WTC11 (cell line): Measurements from ENCODE around the gene LIN7B. TPM values are rescaled to one million over a fixed set of nuclear protein-coding genes. Genes with fewer than 3 reads are reported as not detected.

Experiments
- ATAC-seq: fragments of 200-7000 bp; cut with Tn5 transposase; 2 replicates; pipeline ENCODE4 v1.10.0; 2021; ENCODE audit warnings: mild to moderate bottlenecking, moderate library complexity
- CTCF ChIA-PET: fragments of 300-600 bp; sonication (Branson Sonifier 250); formaldehyde crosslinking; loops from one replicate; lab custom pipeline; 2021; ENCODE audit warnings: antibody characterized with exemption; lab: Charles Lee
- POLR2A ChIA-PET: fragments of 350-600 bp; sonication (Branson Sonifier 250); formaldehyde crosslinking; loops from one replicate; lab custom pipeline; 2021; ENCODE audit warnings: antibody characterized with exemption; lab: Charles Lee
- DNase-seq: peaks from one replicate; pipeline ENCODE4 v3.0.0; 2021; ENCODE audit warnings: low spot score
- H3K27ac Mint-ChIP-seq: 2 replicates; pipeline ENCODE4 v1.8.0; 2021; ENCODE audit warnings: mixed read lengths
- H3K27me3 Mint-ChIP-seq: 2 replicates; pipeline ENCODE4 v1.8.0; 2021; ENCODE audit warnings: low read depth, mild to moderate bottlenecking, moderate library complexity, mixed read lengths
- H3K36me3 Mint-ChIP-seq: 2 replicates; pipeline ENCODE4 v1.8.0; 2021; ENCODE audit warnings: mixed read lengths
- H3K4me1 Mint-ChIP-seq: 2 replicates; pipeline ENCODE4 v1.8.0; 2022; ENCODE audit warnings: mixed read lengths
- H3K4me3 Mint-ChIP-seq: 2 replicates; pipeline ENCODE4 v1.8.0; 2021; ENCODE audit warnings: mild to moderate bottlenecking, moderate library complexity, mixed read lengths
- H3K9me3 Mint-ChIP-seq: 2 replicates; pipeline ENCODE4 v1.8.0; 2021; ENCODE audit warnings: mixed read lengths
- CREM ChIP-seq: sonication (generic); formaldehyde crosslinking; IDR thresholded peaks from 2 replicates; pipeline ENCODE4 v1.8.1; 2022; ENCODE audit warnings: mild to moderate bottlenecking, missing genetic modification reagents, moderate library complexity
- ETV6 ChIP-seq: sonication (generic); formaldehyde crosslinking; IDR thresholded peaks from 2 replicates; pipeline ENCODE4 v1.8.1; 2022; ENCODE audit warnings: mild to moderate bottlenecking, missing genetic modification reagents
- FOXK1 ChIP-seq: sonication (generic); formaldehyde crosslinking; IDR thresholded peaks from 2 replicates; pipeline ENCODE4 v1.8.0; 2022; ENCODE audit warnings: mild to moderate bottlenecking, moderate library complexity, missing genetic modification reagents
- GRHL2 ChIP-seq: fragments of 250-450 bp; sonication (Bioruptor Pico); IDR thresholded peaks from 2 replicates; pipeline ENCODE4 v1.8.0; 2022; ENCODE audit warnings: mild to moderate bottlenecking, moderate library complexity; ENCODE audit not compliant: insufficient replicate concordance, severe bottlenecking
- IRF2 ChIP-seq: sonication (generic); formaldehyde crosslinking; IDR thresholded peaks from 2 replicates; pipeline ENCODE4 v1.8.0; 2022; ENCODE audit warnings: low read depth, missing genetic modification reagents, borderline replicate concordance
- MYBL2 ChIP-seq: sonication (generic); formaldehyde crosslinking; IDR thresholded peaks from 2 replicates; pipeline ENCODE4 v1.8.1; 2023; ENCODE audit warnings: mild to moderate bottlenecking, moderate library complexity, missing genetic modification reagents
- NFYB ChIP-seq: sonication (generic); formaldehyde crosslinking; conservative IDR thresholded peaks from 2 replicates; pipeline ENCODE4 v1.8.0; 2022; ENCODE audit warnings: low read depth, missing genetic modification reagents
- SMAD3 ChIP-seq: sonication (generic); formaldehyde crosslinking; IDR thresholded peaks from 2 replicates; pipeline ENCODE4 v1.8.0; 2022; ENCODE audit warnings: missing genetic modification reagents, mild to moderate bottlenecking, borderline replicate concordance
- SMAD4 ChIP-seq: sonication (generic); formaldehyde crosslinking; IDR thresholded peaks from 2 replicates; pipeline ENCODE4 v1.8.0; 2022; ENCODE audit warnings: mild to moderate bottlenecking, missing genetic modification reagents
- SP1 ChIP-seq: sonication (generic); formaldehyde crosslinking; conservative IDR thresholded peaks from 2 replicates; pipeline ENCODE4 v1.8.1; 2022; ENCODE audit warnings: missing genetic modification reagents
- TP53 ChIP-seq: sonication (generic); formaldehyde crosslinking; IDR thresholded peaks from 2 replicates; pipeline ENCODE4 v1.8.1; 2023; ENCODE audit warnings: mild to moderate bottlenecking, missing genetic modification reagents
- ZNF138 ChIP-seq: sonication (generic); formaldehyde crosslinking; conservative IDR thresholded peaks from 2 replicates; pipeline ENCODE4 v1.8.1; 2022; ENCODE audit warnings: mild to moderate bottlenecking, moderate library complexity, missing genetic modification reagents
- ZNF219 ChIP-seq: sonication (generic); formaldehyde crosslinking; IDR thresholded peaks from 2 replicates; pipeline ENCODE4 v1.8.0; 2023; ENCODE audit warnings: missing genetic modification reagents, mild to moderate bottlenecking, borderline replicate concordance
- ZNF232 ChIP-seq: sonication (generic); formaldehyde crosslinking; IDR thresholded peaks from 2 replicates; pipeline ENCODE4 v1.8.0; 2022; ENCODE audit warnings: mild to moderate bottlenecking, missing genetic modification reagents
- ZNF317 ChIP-seq: sonication (generic); formaldehyde crosslinking; IDR thresholded peaks from 2 replicates; pipeline ENCODE4 v1.8.1; 2023; ENCODE audit warnings: low read depth, mild to moderate bottlenecking, moderate library complexity, missing genetic modification reagents, borderline replicate concordance
- ZNF423 ChIP-seq: fragments of 250-450 bp; sonication (Bioruptor Pico); IDR thresholded peaks from 2 replicates; pipeline ENCODE4 v2.1.2; 2022; ENCODE audit warnings: mild to moderate bottlenecking, moderate library complexity
- total RNA-seq: library from RNA; stranded (reverse); gene quantifications from 3 replicates; pipeline ENCODE4 v1.2.3, GENCODE V29; 2021
- TF ChIP-seq, protein P1 (sequence below): sonication (generic); formaldehyde crosslinking; IDR thresholded peaks from 2 replicates; pipeline ENCODE4 v1.8.1; 2022; ENCODE audit warnings: low read depth, missing genetic modification reagents, borderline replicate concordance
- TF ChIP-seq, protein P2 (sequence below): sonication (generic); formaldehyde crosslinking; IDR thresholded peaks from 2 replicates; pipeline ENCODE4 v1.8.1; 2023; ENCODE audit warnings: mild to moderate bottlenecking, missing genetic modification reagents, moderate library complexity
- TF ChIP-seq, protein P3 (sequence below): fragments of 250-450 bp; sonication (Bioruptor Pico); IDR thresholded peaks from 2 replicates; pipeline ENCODE4 v1.8.0; 2021; ENCODE audit warnings: mild to moderate bottlenecking
- TF ChIP-seq, protein P4 (sequence below): sonication (generic); formaldehyde crosslinking; conservative IDR thresholded peaks from 2 replicates; pipeline ENCODE4 v1.8.1; 2022; ENCODE audit warnings: mild to moderate bottlenecking, missing genetic modification reagents
- TF ChIP-seq, protein P5 (sequence below): sonication (generic); formaldehyde crosslinking; IDR thresholded peaks from 2 replicates; pipeline ENCODE4 v1.8.0; 2022; ENCODE audit warnings: mild to moderate bottlenecking, missing genetic modification reagents
- TF ChIP-seq, protein P6 (sequence below): sonication (generic); formaldehyde crosslinking; IDR thresholded peaks from 2 replicates; pipeline ENCODE4 v1.8.0; 2022; ENCODE audit warnings: mild to moderate bottlenecking, missing genetic modification reagents
- TF ChIP-seq, protein P7 (sequence below): sonication (generic); formaldehyde crosslinking; IDR thresholded peaks from 2 replicates; pipeline ENCODE4 v1.8.0; 2022; ENCODE audit warnings: mild to moderate bottlenecking, missing genetic modification reagents
- TF ChIP-seq, protein P8 (sequence below): sonication (generic); formaldehyde crosslinking; IDR thresholded peaks from 2 replicates; pipeline ENCODE4 v1.8.0; 2023; ENCODE audit warnings: missing genetic modification reagents, mild to moderate bottlenecking, borderline replicate concordance
- TF ChIP-seq, protein P9 (sequence below): sonication (generic); formaldehyde crosslinking; IDR thresholded peaks from 2 replicates; pipeline ENCODE4 v1.8.1; 2022; ENCODE audit warnings: missing genetic modification reagents, borderline replicate concordance

LIN7B gene
- total RNA-seq, 1 experiment from 2014 or later = 5.1 TPM

DNA sequence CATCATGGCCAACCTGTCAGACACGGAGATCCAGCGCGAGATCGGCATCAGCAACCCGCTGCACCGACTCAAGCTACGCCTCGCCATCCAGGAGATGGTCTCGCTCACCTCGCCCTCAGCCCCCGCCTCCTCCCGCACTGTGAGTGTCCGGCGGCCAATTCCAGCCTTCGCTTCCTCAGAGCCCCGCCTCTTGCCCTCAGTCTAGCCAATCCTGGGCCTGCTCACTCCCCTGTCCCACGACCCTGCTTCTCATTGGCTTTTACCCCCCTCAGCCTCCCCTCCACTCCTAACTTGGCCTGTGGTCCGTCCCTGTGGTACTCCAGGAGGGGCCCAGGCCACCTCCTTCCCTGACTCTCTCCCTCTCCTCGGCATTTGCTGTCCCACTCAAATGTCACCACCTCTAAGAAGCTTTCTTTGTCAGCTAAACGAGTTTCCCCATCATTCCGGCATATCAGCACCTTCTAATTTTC, 28.7 kb downstream of the LIN7B start:
- ChIA-PET CTCF (interaction anchor here (1.0 to 2.2 kb wide), 12 partner anchors 15 to 150 kb away, joined by 3 to 21 read pairs (median 4); partner anchors contain the start of genes GYS1, LIN7B and RUVBL2), POLR2A (interaction anchor here (0.9 to 1.0 kb wide), 2 partner anchors 9 to 10 kb away, joined by 3 read pairs; no protein-coding TSS in a partner anchor)
- Mint-ChIP-seq H3K27ac (peak overlapping the region; percentile 39; the same call in 1 of the 2 replicates), H3K36me3 (no peaks in the 10 kb centered on the region; the same call in 1 of the 2 replicates), H3K4me3 (peak overlapping the region; percentile 89), H3K4me1 (peaks cover 31% of the 10 kb centered on the region), H3K27me3 (peaks cover 37% of the 10 kb centered on the region), H3K9me3 (no peaks in the 10 kb centered on the region)
- ATAC-seq (peak; percentile 92), DNase-seq (peak; percentile 96)
- TF ChIP-seq, protein P1, sequence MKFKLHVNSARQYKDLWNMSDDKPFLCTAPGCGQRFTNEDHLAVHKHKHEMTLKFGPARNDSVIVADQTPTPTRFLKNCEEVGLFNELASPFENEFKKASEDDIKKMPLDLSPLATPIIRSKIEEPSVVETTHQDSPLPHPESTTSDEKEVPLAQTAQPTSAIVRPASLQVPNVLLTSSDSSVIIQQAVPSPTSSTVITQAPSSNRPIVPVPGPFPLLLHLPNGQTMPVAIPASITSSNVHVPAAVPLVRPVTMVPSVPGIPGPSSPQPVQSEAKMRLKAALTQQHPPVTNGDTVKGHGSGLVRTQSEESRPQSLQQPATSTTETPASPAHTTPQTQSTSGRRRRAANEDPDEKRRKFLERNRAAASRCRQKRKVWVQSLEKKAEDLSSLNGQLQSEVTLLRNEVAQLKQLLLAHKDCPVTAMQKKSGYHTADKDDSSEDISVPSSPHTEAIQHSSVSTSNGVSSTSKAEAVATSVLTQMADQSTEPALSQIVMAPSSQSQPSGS (CRISPR knock-in tag) = no peak
- TF ChIP-seq, protein P2, sequence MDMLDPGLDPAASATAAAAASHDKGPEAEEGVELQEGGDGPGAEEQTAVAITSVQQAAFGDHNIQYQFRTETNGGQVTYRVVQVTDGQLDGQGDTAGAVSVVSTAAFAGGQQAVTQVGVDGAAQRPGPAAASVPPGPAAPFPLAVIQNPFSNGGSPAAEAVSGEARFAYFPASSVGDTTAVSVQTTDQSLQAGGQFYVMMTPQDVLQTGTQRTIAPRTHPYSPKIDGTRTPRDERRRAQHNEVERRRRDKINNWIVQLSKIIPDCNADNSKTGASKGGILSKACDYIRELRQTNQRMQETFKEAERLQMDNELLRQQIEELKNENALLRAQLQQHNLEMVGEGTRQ = no peak
- TF ChIP-seq, protein P3, sequence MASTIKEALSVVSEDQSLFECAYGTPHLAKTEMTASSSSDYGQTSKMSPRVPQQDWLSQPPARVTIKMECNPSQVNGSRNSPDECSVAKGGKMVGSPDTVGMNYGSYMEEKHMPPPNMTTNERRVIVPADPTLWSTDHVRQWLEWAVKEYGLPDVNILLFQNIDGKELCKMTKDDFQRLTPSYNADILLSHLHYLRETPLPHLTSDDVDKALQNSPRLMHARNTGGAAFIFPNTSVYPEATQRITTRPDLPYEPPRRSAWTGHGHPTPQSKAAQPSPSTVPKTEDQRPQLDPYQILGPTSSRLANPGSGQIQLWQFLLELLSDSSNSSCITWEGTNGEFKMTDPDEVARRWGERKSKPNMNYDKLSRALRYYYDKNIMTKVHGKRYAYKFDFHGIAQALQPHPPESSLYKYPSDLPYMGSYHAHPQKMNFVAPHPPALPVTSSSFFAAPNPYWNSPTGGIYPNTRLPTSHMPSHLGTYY (CRISPR knock-in tag) = no peak
- TF ChIP-seq MYBL2 (CRISPR knock-in tag) (no peak), FOXK1 (CRISPR knock-in tag) (no peak), CREM (CRISPR knock-in tag) (no peak), ZNF232 (CRISPR knock-in tag) (no peak), ZNF423 (CRISPR knock-in tag) (no peak), NFYB (CRISPR knock-in tag) (peak; percentile 74), IRF2 (CRISPR knock-in tag) (no peak), ZNF317 (CRISPR knock-in tag) (no peak), ZNF219 (no peak), ETV6 (CRISPR knock-in tag) (peak; percentile 56; the same call in 1 of the 2 replicates), GRHL2 (CRISPR knock-in tag) (no peak), TP53 (no peak), SMAD4 (CRISPR knock-in tag) (no peak), SP1 (CRISPR knock-in tag) (peak; percentile 69), SMAD3 (no peak), ZNF138 (CRISPR knock-in tag) (no peak)
- TF ChIP-seq, protein P4, sequence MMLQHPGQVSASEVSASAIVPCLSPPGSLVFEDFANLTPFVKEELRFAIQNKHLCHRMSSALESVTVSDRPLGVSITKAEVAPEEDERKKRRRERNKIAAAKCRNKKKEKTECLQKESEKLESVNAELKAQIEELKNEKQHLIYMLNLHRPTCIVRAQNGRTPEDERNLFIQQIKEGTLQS = no peak
- TF ChIP-seq, protein P5, sequence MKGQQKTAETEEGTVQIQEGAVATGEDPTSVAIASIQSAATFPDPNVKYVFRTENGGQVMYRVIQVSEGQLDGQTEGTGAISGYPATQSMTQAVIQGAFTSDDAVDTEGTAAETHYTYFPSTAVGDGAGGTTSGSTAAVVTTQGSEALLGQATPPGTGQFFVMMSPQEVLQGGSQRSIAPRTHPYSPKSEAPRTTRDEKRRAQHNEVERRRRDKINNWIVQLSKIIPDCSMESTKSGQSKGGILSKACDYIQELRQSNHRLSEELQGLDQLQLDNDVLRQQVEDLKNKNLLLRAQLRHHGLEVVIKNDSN = no peak
- TF ChIP-seq, protein P6, sequence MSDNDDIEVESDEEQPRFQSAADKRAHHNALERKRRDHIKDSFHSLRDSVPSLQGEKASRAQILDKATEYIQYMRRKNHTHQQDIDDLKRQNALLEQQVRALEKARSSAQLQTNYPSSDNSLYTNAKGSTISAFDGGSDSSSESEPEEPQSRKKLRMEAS (CRISPR knock-in tag) = peak; percentile 51
- TF ChIP-seq, protein P7, sequence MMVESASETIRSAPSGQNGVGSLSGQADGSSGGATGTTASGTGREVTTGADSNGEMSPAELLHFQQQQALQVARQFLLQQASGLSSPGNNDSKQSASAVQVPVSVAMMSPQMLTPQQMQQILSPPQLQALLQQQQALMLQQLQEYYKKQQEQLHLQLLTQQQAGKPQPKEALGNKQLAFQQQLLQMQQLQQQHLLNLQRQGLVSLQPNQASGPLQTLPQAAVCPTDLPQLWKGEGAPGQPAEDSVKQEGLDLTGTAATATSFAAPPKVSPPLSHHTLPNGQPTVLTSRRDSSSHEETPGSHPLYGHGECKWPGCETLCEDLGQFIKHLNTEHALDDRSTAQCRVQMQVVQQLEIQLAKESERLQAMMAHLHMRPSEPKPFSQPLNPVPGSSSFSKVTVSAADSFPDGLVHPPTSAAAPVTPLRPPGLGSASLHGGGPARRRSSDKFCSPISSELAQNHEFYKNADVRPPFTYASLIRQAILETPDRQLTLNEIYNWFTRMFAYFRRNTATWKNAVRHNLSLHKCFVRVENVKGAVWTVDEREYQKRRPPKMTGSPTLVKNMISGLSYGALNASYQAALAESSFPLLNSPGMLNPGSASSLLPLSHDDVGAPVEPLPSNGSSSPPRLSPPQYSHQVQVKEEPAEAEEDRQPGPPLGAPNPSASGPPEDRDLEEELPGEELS (CRISPR knock-in tag) = peak; percentile 68; the same call in 1 of the 2 replicates
- TF ChIP-seq, protein P8, sequence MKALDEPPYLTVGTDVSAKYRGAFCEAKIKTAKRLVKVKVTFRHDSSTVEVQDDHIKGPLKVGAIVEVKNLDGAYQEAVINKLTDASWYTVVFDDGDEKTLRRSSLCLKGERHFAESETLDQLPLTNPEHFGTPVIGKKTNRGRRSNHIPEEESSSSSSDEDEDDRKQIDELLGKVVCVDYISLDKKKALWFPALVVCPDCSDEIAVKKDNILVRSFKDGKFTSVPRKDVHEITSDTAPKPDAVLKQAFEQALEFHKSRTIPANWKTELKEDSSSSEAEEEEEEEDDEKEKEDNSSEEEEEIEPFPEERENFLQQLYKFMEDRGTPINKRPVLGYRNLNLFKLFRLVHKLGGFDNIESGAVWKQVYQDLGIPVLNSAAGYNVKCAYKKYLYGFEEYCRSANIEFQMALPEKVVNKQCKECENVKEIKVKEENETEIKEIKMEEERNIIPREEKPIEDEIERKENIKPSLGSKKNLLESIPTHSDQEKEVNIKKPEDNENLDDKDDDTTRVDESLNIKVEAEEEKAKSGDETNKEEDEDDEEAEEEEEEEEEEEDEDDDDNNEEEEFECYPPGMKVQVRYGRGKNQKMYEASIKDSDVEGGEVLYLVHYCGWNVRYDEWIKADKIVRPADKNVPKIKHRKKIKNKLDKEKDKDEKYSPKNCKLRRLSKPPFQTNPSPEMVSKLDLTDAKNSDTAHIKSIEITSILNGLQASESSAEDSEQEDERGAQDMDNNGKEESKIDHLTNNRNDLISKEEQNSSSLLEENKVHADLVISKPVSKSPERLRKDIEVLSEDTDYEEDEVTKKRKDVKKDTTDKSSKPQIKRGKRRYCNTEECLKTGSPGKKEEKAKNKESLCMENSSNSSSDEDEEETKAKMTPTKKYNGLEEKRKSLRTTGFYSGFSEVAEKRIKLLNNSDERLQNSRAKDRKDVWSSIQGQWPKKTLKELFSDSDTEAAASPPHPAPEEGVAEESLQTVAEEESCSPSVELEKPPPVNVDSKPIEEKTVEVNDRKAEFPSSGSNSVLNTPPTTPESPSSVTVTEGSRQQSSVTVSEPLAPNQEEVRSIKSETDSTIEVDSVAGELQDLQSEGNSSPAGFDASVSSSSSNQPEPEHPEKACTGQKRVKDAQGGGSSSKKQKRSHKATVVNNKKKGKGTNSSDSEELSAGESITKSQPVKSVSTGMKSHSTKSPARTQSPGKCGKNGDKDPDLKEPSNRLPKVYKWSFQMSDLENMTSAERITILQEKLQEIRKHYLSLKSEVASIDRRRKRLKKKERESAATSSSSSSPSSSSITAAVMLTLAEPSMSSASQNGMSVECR (CRISPR knock-in tag) = peak; percentile 16; the same call in 1 of the 2 replicates
- TF ChIP-seq, protein P9, sequence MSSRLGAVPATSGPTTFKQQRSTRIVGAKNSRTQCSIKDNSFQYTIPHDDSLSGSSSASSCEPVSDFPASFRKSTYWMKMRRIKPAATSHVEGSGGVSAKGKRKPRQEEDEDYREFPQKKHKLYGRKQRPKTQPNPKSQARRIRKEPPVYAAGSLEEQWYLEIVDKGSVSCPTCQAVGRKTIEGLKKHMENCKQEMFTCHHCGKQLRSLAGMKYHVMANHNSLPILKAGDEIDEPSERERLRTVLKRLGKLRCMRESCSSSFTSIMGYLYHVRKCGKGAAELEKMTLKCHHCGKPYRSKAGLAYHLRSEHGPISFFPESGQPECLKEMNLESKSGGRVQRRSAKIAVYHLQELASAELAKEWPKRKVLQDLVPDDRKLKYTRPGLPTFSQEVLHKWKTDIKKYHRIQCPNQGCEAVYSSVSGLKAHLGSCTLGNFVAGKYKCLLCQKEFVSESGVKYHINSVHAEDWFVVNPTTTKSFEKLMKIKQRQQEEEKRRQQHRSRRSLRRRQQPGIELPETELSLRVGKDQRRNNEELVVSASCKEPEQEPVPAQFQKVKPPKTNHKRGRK (CRISPR knock-in tag) = no peak
